H1 (cell line): ENCODE results near the gene EPHA6. TPM values are rescaled to one million over a fixed set of nuclear protein-coding genes. Genes with fewer than 3 reads are reported as not detected.

Experiments used
- ATF2 ChIP-seq: IDR thresholded peaks from 2 replicates; pipeline ENCODE4 v1.6.1; 2012; ENCODE audit warnings: low read length, inconsistent platforms
- CHD7 ChIP-seq: fragments of 300-600 bp; sonication (generic); IDR thresholded peaks from 2 replicates; pipeline ENCODE4 v1.7.1; 2012; ENCODE audit warnings: low read length, moderate library complexity, mild to moderate bottlenecking, inconsistent platforms; ENCODE audit not compliant: insufficient replicate concordance
- FOSL1 ChIP-seq: IDR thresholded peaks from 2 replicates; pipeline ENCODE4 v1.6.1; 2011; ENCODE audit warnings: mild to moderate bottlenecking, low read depth, low read length, moderate library complexity; ENCODE audit not compliant: insufficient read depth
- KDM5A ChIP-seq: fragments of 200-600 bp; IDR thresholded peaks from 2 replicates; pipeline ENCODE4 v1.7.1; 2012; ENCODE audit warnings: mild to moderate bottlenecking, low read length, inconsistent platforms, mixed read lengths
- MAX ChIP-seq: IDR thresholded peaks from 2 replicates; pipeline ENCODE4 v1.6.1; 2012; ENCODE audit warnings: inconsistent platforms
- RAD21 ChIP-seq, 2 experiments: IDR thresholded peaks in 1 of 2; conservative IDR thresholded peaks in 1 of 2; 2 replicates each; pipeline ENCODE4 v1.6.1; 2011; ENCODE audit warnings: low read depth in 2 of 2, low read length in 2 of 2, improper control_type of control experiment in 1 of 2, inconsistent platforms in 1 of 2, mild to moderate bottlenecking in 1 of 2, moderate library complexity in 1 of 2
- polyA plus RNA-seq, 7 experiments: library from polyadenylated mRNA; depleted of rRNA in 3 of 7; stranded (reverse) in 5 of 7; unstranded in 2 of 7; fragments of >200 nt in 5 of 7; fragments of 200-250 nt in 2 of 7; gene quantifications; 1 replicate in 5 of 7; 2 replicates in 1 of 7; 4 replicates in 1 of 7; pipeline versions ENCODE4 v1.2.1 to v1.2.3, GENCODE V29; 2011 to 2013; ENCODE audit warnings: missing spikeins in 2 of 7, mixed read lengths in 2 of 7
- total RNA-seq: library from RNA; stranded (reverse); fragmentation: NEBNext Ultra II Directional; extraction: Animal tissue kit (Norgen Biotek cat#: 25700); gene quantifications from 2 replicates; pipeline ENCODE4 v1.2.1, GENCODE V29; 2021

The EPHA6 gene
- total and polyA plus RNA-seq, 2 of the 8 experiments (the other 6 are each of a cell fraction or from before 2014, with no cell fraction given), result 0.83 to 3.2 TPM

GRCh38 chr3:96991231-96991630 is 176.8 kb downstream of the EPHA6 start (continued):
- TF ChIP-seq CHD7 (no peak), MAX (no peak), ATF2 (no peak), FOSL1 (no peak), RAD21 (IDR thresholded peaks at IDR 0.05 in 1 of 2, conservative IDR thresholded peaks at IDR 0.05 in 1 of 2; ENCODE audit: low read depth in 2 of 2, low read length in 2 of 2) (no peak), KDM5A (no peak)
